PFSK-1 (cell line): ENCODE measurements around the gene SEPTIN7.

Experiments
- POLR2AphosphoS5 ChIP-seq: IDR thresholded peaks from 2 replicates; pipeline ENCODE4 v1.6.1; 2012; ENCODE audit warnings: low read depth, mild to moderate bottlenecking, control low read depth, low read length, moderate library complexity
- REST ChIP-seq, 2 experiments: IDR thresholded peaks; 2 replicates each; pipeline versions ENCODE4 v1.6.1 to v1.8.0; 2011 to 2012; ENCODE audit warnings: low read depth in 2 of 2, low read length in 2 of 2, control low read depth in 1 of 2, inconsistent platforms in 1 of 2, mild to moderate bottlenecking in 1 of 2, moderate library complexity in 1 of 2; ENCODE audit not compliant: insufficient read depth in 1 of 2
- SIN3A ChIP-seq: IDR thresholded peaks from 2 replicates; pipeline ENCODE4 v1.6.1; 2012; ENCODE audit warnings: mild to moderate bottlenecking, low read length, moderate library complexity, borderline replicate concordance; ENCODE audit not compliant: insufficient read depth
- TAF1 ChIP-seq: IDR thresholded peaks from 2 replicates; pipeline ENCODE4 v1.6.1; 2012; ENCODE audit warnings: low read length, control low read depth, borderline replicate concordance; ENCODE audit not compliant: insufficient read depth

GRCh38 chr7:35817930-35818329 lies 17.1 kb downstream of the SEPTIN7 start:
- TF ChIP-seq TAF1, result no peak
- TF ChIP-seq REST (IDR thresholded peaks at IDR 0.05; ENCODE audit: insufficient read depth in 1 of 2, low read depth in 2 of 2, low read length in 2 of 2), result no peak
- TF ChIP-seq POLR2AphosphoS5, result no peak
- TF ChIP-seq SIN3A, result no peak
